Hematopoietic multipotent progenitor cell treated with erythropoietin and hydrocortisone succinate and interleukin-3 and kit ligand, for 15 days (in vitro differentiated cells): ENCODE results near the gene GOLGA2.
A peak's percentile ranks its signal among the peaks of the same experiment; 100 is the strongest.
"Not testable (repeated sequence)": the region's sequence is repeated elsewhere in the genome, so short reads cannot be mapped to it uniquely, and the experiment has no call there.

Experiments
- DNase-seq: peaks from one replicate; pipeline ENCODE4 v3.0.0-alpha.2; 2015; ENCODE audit warnings: low spot score

Gene GOLGA2

DNA sequence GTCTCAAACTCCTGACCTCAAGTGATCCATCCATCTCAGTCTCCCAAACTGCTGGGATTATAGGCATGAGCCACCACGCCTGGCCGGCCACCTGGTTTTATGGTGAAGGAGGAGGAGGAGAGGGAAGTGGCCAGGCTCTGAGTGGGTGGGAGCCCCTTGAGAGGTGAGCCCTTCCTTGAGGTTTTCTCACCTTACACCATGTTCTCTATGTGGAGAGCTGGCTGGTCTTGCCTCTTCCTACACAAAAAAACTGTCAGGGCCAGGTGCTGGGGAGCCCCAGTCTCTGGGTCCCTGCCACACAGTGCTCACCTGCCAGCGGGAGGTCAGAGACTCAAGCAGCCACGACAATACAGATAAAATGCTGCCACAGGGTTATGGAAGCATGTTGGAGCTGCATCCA is 18.3 kb upstream of the GOLGA2 start:
- no peak for DNase-seq

DNA sequence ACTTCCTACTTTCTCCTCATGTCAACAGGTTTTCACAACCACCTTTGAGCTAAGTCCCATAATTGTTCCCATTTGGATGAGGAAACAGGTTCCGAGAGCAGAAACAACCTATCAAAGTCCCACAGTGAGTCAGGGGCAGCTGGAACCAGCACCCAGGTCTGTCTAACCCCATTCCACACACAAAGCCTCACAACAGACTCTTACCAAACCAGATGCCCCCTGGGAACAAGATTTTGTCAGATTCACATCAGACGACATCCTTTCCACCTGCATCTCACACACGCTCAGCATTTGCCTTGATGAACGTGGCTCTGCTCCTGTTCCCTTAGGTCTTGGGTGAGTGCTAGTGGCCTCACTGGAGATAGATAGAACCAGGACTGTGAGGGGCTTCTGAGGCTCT is 17.3 kb upstream of the GOLGA2 start:
- no peak for DNase-seq

- DNase-seq: no peak
These were observed 16.2 kb upstream of the GOLGA2 start for GRCh38 chr9:128292009-128292408.

- no peak for DNase-seq
These were observed 12.6 kb upstream of the GOLGA2 start for GRCh38 chr9:128288273-128289004.

GRCh38 chr9:128286440-128286839 is 10.6 kb upstream of the GOLGA2 start:
- no peak for DNase-seq

DNA sequence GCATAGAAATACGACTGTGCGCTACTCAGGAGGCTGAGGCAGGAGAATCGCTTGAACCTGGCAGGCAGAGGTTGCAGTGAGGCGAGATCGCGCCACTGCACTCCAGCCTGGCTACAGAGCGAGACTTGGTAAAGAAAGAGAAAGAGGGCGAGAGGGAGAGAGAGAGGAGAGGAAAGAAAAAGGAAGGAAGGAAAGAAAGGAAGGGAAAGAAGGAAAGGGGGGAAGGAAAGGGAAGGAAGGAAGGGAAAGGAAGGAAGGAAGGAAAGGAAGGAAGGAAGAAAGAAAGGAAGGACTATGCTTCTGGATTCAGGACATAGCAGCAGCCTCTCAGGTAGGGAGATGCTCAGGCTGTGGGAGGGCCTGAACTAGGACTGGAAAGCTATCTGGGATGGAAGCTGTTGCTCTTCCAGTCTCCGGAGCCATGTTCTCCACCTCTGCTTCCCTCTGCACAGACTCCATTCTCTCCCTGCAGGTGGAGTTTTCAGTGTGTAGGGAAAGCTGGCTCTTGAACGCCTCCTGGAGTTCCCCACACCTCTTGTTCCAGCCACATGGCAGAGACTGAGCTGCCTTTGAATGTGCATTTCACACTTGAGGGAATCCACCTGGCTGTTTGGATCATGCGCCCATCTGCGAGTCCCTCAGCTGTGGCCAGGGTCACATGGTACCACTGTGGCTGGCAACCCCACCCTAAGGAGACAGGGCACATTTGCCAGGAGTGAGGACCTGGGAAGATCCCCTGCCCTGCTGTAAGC is 9.4 kb upstream of the GOLGA2 start:
- no peak for DNase-seq

GRCh38 chr9:128282500-128282899 is 6.7 kb upstream of the GOLGA2 start:
- no peak for DNase-seq

- DNase-seq: no peak
These were observed 4.3 kb upstream of the GOLGA2 start for GRCh38 chr9:128280084-128280622.

GRCh38 chr9:128279088-128280073 is 3.6 kb upstream of the GOLGA2 start:
- DNase-seq: not testable (repeated sequence)

DNA sequence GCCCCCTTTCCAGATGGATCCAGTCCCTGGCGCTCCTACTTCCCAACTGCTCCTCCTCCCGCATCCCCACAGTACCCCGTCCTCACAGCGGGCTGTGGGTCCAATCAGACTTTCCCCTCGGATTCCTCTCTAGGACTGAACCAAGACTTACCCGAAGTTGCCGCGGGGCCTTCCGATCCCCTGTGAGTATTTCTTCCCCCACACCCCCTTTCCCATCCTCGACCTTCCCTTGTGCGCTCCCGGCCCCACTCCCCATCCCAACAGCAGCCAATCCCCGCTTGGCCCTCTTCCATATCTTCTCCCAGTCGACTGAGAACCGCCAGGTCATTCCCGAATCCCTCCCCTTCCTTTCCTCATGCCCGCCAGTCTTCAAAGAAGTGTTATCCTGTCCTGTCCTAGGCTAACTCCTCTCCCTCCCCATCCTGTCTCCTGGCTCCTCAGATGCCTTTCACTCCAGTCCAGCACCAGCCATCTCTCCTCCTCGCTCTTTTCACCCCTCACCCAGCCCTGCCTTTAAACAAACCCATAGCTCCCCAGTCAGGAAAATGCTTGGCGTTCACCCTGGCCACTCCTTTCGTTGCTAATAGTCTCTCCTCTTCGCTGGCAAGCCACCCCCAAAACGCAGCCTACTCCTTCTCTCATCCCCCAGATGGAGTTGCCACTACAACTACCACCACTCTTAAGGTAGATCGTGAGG is 915 bp upstream of the GOLGA2 start:
- no peak for DNase-seq

GRCh38 chr9:128276008-128276573 is 284 bp upstream of the GOLGA2 start, which contains the start of gene SWI5:
SWI5 (plus strand) TSS chr9:128276276.
- DNase-seq: peak; percentile 100

DNA sequence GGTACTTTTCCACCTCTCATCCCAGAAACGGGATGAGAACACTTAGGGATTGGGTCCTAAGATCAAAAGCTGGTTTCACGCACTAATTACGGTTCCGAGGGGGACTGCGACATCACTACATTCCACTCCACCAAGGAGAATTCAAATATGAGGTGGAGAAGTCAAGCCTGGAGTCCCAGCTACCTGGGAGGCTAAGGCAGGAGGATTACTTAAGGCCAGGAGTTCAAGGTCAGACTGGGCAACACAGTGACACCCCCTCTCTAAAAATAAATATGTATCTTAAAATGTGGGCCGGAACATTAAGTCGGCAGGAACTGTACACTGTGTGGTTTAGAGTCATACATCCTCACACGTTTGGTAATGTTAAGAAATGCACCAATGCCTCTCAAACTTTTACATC is 1.6 kb downstream of the GOLGA2 start:
- DNase-seq: no peak

DNA sequence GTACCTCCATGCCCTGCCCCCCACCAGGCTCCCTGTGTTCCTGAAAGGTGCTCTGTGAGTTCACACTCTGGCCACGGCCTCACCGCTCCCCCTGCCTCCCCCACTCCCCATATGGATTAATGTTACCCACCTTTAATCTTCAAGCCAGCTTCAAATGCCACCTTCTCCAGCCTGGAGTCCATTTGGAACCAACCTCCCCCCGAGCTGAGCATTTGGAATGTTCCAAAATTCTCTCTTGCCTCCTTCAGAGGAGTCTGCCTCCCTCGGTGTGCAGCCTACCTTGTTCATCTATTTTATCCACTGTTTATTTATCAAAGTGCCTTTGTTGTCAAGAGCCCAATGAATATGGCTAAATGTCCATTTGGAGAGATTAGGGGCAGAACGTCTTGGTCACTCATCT is 4.3 kb downstream of the GOLGA2 start:
- no peak for DNase-seq

- no peak for DNase-seq
These were observed 4.7 kb downstream of the GOLGA2 start for GRCh38 chr9:128271112-128271511.

DNA sequence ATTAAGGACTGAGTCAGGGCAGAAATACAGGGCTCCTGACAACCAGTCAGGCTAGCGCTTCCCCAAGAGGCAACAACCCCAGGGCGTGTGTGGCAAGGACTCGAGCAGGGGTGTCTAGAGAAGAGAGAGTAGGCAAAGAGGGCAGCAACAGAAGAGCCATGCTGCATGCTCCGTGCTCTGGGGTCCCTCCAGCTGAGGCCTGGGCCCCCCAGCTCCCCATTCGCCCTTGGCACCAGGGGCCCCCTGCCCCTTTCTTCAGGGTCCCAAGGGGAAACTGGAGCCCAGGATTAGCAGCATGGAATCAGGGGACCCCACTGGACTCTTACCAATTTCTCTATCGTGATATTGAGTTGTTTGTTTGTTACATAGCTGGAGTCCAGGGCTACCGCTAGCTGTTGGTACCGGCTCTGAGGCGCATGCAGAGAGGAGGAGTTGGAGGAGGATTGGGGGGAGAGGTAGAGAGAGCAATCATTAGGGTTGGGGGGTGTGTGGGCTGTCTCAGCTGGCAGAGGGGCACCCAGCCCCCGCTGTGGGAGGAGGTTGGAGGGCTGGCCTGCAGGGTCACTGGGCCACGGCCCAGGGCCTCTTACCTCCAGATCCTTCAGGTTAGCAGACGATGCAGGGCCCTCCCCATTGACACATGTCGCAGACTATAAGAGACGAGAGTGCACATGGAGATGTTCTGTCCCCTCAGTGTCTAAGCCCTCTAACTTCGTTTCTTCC is 8.8 kb downstream of the GOLGA2 start:
- no peak for DNase-seq

GRCh38 chr9:128265348-128265847 is 10.4 kb downstream of the GOLGA2 start:
- DNase-seq: no peak

DNA sequence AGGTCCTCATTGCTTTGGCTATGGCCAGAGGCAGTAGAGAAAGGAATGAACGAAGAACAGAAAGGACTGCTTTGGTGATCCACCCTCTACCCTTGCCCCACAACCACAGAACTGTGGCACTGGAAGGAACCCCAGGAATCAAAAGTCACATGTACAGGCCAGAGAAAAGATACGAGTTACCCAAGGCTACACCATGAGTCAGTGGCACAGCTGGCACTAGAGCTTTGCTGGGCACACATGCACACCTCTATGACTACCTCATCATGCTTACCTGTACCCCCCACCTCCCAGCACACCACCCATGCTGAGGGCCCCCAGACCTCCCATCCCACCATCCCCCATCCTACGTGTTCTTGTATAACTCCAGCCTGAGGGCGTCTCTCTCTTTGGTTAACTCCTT is 13.1 kb downstream of the GOLGA2 start:
- DNase-seq: no peak

GRCh38 chr9:128260340-128260739 is 15.5 kb downstream of the GOLGA2 start:
- no peak for DNase-seq

DNA sequence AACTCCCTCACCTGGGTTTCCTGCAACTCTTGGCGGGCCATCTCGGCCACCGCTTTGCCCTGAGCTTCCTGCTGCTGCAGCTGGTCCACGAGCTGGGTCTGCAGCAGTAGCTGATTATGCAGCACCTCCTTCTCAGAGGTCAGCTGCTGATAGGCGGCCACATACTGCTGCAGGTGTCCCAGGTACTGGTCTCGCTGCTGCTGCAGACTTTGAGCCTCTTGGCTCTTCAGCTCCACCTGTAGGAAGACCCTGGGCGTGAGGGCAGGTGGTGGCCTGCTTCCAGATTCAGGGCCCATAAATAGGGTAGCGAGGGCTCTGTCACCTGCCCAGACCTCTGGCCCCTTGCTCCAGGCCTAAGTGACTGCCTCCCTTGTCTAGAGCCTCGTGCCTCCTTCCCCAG is 16.7 kb downstream of the GOLGA2 start:
- no peak for DNase-seq

GRCh38 chr9:128258326-128258725 is 17.5 kb downstream of the GOLGA2 start:
- no peak for DNase-seq
